NB4 (cell line): ENCODE results near the gene CSNK1A1.

ENCODE experiments used
- DNase-seq: peaks from one replicate; pipeline ENCODE4 v3.0.0; 2010; ENCODE audit warnings: low read depth
- H3K4me3 ChIP-seq: one replicate; pipeline ENCODE4 v1.5.1; 2011; ENCODE audit warnings: mild to moderate bottlenecking, low read depth, low read length, moderate library complexity
- MYC ChIP-seq: IDR thresholded peaks from 2 replicates; pipeline ENCODE4 v1.6.1; 2011; ENCODE audit warnings: low read depth, low read length
- POLR2A ChIP-seq: IDR thresholded peaks from 2 replicates; pipeline ENCODE4 v1.6.1; 2011; ENCODE audit warnings: mild to moderate bottlenecking; ENCODE audit not compliant: insufficient read length; ENCODE audit errors: extremely low read depth
- TF ChIP-seq, protein P1 (sequence below): IDR thresholded peaks from one replicate; pipeline ENCODE4 v1.5.1; 2012; ENCODE audit warnings: low read depth, low read length
- TF ChIP-seq, protein P2 (sequence below): IDR thresholded peaks from 2 replicates; pipeline ENCODE4 v1.6.1; 2011; ENCODE audit warnings: low read depth, low read length

CSNK1A1 gene

DNA sequence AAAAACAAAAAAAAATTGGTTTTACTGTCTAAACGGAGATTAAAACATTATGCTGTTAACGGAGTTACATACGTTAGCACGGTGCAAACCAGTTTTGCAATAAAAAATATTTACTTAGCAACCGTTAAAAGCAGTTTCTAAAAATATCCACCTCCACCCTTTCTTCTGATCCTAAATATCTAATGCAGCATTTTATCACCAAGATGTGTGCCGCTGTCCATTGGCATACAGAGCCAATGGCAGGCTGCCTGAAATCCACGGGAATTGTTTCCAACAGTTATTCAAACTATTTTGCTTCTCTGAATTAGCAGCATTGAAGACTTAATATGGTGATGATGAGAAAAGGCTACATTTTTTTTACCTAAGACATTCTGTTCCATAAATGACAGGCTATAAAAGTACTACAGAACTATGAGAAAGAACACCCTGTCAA lies 61.6 kb downstream of the CSNK1A1 start:
- no peak overlapping the region for H3K4me3 ChIP-seq
- TF ChIP-seq, protein P1, sequence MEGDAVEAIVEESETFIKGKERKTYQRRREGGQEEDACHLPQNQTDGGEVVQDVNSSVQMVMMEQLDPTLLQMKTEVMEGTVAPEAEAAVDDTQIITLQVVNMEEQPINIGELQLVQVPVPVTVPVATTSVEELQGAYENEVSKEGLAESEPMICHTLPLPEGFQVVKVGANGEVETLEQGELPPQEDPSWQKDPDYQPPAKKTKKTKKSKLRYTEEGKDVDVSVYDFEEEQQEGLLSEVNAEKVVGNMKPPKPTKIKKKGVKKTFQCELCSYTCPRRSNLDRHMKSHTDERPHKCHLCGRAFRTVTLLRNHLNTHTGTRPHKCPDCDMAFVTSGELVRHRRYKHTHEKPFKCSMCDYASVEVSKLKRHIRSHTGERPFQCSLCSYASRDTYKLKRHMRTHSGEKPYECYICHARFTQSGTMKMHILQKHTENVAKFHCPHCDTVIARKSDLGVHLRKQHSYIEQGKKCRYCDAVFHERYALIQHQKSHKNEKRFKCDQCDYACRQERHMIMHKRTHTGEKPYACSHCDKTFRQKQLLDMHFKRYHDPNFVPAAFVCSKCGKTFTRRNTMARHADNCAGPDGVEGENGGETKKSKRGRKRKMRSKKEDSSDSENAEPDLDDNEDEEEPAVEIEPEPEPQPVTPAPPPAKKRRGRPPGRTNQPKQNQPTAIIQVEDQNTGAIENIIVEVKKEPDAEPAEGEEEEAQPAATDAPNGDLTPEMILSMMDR = no peak
- TF ChIP-seq POLR2A (no peak), MYC (no peak)
- TF ChIP-seq, protein P2, sequence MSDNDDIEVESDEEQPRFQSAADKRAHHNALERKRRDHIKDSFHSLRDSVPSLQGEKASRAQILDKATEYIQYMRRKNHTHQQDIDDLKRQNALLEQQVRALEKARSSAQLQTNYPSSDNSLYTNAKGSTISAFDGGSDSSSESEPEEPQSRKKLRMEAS = no peak
- DNase-seq = no peak

DNA sequence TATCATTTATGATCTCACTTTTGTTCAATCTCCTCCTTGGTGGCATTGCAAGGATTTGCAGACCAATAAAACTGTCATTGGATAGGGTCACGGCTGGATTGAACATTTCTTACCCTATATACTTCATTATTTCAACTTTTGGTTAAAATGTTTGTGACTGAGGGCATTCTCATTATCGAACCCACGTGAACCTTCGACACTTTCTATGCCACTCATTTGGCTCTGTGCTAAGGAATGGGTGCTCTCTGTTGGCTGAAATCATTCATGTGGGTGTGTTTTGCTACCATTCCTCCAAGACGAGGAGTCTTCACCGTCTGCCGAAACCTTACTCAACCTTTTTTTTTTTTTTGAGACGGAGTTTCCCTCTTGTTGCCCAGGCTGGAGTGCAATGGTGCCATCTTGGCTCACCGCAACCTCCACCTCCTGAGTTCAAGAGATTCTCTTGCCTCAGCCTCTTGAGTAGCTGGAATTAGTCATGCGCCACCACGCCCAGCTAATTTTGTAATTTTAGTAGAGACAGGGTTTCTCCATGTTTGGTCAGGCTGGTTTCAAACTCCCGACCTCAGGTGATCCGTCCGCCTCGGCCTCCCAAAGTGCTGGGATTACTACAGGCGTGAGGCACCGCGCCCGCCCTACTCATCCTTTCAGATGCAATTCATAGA lies 62.5 kb downstream of the CSNK1A1 start:
- DNase-seq = no peak
- TF ChIP-seq, protein P1 = no peak
- no peak for TF ChIP-seq POLR2A
- TF ChIP-seq, protein P2 = no peak
- TF ChIP-seq MYC = no peak
- no peak overlapping the region for H3K4me3 ChIP-seq

DNA sequence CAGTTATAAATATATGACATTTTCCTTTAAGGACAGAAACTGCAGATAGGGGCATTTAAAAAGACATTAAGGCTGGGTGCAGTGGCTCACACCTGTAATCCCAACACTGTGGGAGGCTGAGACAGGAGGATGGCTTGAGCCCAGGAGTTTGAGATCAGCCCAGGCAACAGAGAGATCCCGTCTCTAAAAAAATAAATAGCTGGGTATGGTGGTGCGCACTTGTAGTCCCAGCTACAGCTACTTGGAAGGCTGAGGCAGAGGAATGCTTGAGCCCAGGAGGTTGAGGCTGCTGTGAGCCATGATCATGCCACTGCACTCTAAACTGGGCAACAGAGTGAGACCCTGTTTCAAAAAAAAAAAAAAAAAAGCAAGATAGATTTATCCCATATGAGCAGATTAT lies 63.6 kb downstream of the CSNK1A1 start:
- TF ChIP-seq POLR2A = no peak
- TF ChIP-seq MYC = no peak
- H3K4me3 ChIP-seq = no peak overlapping the region
- no peak for DNase-seq

DNA sequence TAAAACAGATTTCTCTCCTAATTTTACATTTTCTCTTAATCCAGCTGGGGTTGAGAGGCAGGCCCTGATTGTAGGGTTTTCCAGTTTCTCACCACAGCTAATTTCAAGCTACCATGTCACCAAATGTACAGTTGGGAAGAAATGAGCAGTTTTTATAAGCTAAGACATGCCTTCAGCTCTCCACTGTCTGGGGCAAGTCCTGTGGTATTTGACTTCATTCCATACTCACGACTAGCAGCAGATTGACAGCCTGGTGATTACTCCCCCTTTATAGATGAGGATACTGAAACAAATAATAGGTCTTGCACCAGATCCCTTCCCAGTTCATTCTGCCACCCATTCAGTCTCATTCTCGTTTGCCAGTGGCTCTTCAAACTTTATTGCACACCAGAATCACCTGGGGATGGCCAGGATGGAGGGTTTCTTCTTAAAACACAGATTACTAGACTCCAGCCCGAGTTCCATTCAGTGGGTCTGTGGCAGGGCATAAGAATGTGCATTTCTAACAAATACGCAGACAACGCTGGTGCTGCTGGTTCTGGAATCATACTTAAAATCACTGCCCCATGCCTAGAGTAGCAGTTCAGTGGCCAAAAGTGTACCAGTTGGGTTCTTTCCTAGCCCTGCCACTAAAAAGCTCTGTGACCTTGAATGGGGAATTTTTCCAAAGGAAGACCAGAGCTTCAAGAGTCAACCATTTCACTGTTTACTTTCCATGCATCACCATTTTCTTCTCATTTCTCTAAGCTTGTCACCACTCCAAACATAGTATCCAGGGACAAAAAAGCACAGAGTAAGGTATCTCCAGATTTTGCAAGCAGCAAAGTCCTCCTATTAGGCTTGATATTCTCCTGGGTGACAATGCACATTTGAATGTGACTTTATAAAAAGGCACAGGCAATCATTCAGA lies 64.3 kb downstream of the CSNK1A1 start:
- TF ChIP-seq POLR2A (no peak), MYC (no peak)
- TF ChIP-seq, protein P1 = no peak
- TF ChIP-seq, protein P2 = no peak
- no peak for DNase-seq
- H3K4me3 ChIP-seq = no peak overlapping the region

DNA sequence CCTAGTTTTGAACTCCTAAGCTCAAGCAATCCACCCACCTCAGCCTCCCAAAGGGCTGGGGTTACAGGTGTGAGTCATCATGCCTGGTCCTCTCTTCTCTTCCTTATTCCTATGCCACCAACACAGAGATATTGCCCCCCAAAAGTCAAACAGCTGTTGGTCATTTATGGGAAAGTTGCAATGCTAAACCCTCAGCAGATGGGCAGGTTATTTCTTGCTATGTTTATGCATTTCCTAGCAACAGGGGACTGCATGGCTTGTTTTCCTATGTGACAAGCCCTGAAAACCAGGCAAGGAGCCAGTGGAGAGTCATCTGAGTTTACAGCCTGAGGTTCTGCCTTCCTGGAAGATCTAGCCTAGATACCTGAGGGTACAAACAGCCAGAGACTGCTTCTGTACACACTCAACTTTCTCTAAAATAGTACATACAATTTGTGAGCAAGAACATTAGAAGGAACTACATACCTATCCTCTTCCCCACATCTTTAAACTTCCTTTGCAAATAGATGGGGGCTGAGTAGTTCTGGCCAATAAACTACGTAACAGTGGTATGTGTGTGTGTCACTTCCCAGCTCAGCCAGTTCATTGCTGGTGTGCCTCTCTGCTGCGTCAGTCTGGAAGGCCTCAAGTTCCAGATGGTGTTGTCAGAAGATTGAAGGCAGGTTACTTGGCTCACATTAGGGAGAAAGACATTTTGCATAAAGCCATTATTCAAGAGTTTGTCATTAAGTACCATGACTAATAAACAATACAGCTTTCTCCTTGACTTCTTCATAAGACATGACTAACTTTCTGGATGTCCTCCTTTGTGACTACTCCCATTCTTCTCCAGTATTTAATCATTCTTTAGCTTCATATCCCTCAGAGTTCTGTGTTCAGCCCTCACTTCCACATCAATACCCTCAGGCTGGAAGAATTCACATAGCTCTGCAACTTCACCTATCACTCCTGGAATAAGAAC lies 65.3 kb downstream of the CSNK1A1 start:
- DNase-seq = no peak
- TF ChIP-seq, protein P1 = no peak
- TF ChIP-seq MYC = no peak
- TF ChIP-seq, protein P2 = no peak
- no peak for TF ChIP-seq POLR2A
- no peak overlapping the region for H3K4me3 ChIP-seq
